GM18517 (cell line): Measurements from ENCODE around the gene MAP1S.

Source experiments
- ATAC-seq: cut with Tn5 transposase; IDR thresholded peaks from one replicate; pipeline ENCODE4 v1.9.1; 2021; ENCODE audit warnings: mild to moderate bottlenecking, moderate library complexity; ENCODE audit not compliant: unreplicated experiment

Gene MAP1S

GRCh38 chr19:17692566-17692965 lies 26.7 kb upstream of the MAP1S start:
- ATAC-seq, result no peak

GRCh38 chr19:17695198-17695597 lies 24.1 kb upstream of the MAP1S start:
- ATAC-seq, result no peak

GRCh38 chr19:17703824-17704463 lies 15.3 kb upstream of the MAP1S start:
- ATAC-seq, result no peak

GRCh38 chr19:17706750-17707181 lies 12.5 kb upstream of the MAP1S start:
- no peak for ATAC-seq

DNA sequence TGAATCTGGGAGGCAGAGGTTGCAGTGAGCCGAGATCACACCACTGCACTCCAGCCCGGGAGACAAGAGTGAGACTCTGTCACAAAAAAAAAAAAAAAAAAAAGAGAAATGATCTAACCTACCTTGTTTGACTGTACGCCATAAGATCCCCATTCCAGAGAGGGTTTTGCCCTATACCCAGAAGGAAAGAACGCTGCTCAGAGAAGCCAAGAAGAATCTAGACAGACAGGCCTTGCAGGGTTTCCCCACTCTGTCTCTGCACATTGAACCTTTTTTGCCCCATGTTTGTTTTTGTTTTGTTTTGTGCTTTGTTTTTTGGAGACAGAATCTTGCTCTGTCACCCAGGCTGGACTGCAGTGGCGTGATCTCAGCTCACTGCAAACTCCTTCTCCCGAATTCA lies 7.4 kb upstream of the MAP1S start:
- ATAC-seq, result no peak

GRCh38 chr19:17716309-17716929 lies 2.9 kb upstream of the MAP1S start:
- ATAC-seq, result no peak

DNA sequence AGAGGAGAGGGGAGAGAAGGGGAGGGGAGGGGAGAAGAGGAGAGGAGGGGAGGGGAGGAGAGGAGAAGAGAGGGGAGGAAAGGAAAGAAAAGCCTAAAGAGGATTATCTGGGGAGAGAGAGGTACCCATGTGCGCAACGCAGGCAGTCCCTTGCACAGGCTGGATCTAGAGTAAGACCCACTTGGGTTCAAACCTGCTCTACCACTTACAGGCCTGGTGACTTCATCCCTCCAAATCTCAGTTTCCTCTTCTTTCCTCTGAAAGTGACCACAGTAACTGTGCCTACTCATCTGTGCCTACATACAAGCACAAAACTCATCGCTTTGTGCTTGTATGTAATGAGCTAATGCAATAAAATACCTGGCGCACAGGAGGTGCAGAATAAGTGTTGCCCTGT lies 732 bp upstream of the MAP1S start:
- no peak for ATAC-seq

- peak; percentile 16 for ATAC-seq
Observed at GRCh38 chr19:17719730-17720400, 585 bp downstream of the MAP1S start.

DNA sequence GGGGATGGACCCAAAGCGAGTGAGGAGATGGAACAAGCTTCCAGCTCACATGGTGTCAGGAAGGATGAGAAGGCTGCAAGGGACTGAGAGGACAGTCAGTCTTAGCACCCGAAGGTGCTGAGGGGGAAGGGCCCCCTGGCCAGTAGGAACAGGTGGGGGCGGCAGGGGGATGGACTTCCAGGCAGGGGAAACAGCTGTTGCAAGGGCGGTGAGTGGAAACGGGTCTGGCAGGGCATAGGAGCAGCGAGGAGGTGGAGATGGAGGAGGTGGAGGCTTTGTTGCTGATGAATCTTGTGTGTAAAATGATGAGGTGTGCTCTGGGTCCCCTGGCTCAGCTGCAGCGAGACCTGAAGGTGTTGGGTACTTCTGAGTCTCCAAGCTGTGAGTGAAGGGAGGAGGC lies 1.2 kb downstream of the MAP1S start:
- no peak for ATAC-seq

GRCh38 chr19:17721111-17721628 lies 1.9 kb downstream of the MAP1S start:
- no peak for ATAC-seq

DNA sequence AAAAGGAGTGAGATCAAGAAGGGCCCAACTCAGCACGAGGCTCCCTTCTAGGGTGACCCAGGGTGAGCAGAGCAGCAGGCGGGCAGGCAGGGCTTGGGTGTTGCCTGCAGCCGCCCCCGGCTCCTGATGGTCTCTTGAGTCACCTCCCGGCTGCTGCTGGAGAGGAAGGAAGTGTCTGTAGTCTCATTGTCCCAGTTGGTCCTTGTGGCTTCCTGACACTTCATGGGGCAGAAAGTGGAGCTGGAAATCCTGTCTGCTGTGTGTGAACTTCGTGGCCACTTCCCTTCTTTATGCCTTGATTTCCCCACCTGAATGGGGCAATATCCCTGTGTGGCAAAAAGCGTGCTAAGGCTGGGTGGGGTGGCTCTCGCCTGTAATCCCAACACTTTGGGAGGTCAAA lies 2.5 kb downstream of the MAP1S start:
- no peak for ATAC-seq

GRCh38 chr19:17722655-17723240 lies 3.5 kb downstream of the MAP1S start:
- ATAC-seq, result no peak

GRCh38 chr19:17724655-17725054 lies 5.4 kb downstream of the MAP1S start:
- ATAC-seq, result no peak

- no peak for ATAC-seq
Observed at GRCh38 chr19:17725422-17726078, 6.3 kb downstream of the MAP1S start.

GRCh38 chr19:17726136-17726741 lies 7.0 kb downstream of the MAP1S start:
- ATAC-seq, result no peak

GRCh38 chr19:17726964-17727773 lies 7.9 kb downstream of the MAP1S start:
- no peak for ATAC-seq

DNA sequence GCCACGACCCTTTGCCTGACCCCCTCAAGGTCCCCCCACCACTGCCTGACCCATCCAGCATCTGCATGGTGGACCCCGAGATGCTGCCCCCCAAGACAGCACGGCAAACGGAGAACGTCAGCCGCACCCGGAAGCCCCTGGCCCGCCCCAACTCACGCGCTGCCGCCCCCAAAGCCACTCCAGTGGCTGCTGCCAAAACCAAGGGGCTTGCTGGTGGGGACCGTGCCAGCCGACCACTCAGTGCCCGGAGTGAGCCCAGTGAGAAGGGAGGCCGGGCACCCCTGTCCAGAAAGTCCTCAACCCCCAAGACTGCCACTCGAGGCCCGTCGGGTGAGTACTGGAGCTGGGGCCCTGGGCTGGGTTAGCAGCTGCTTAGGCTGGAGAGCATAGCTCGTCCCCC lies 8.6 kb downstream of the MAP1S start:
- ATAC-seq, result no peak

- no peak for ATAC-seq
Observed at GRCh38 chr19:17733127-17733526, 13.8 kb downstream of the MAP1S start.

DNA sequence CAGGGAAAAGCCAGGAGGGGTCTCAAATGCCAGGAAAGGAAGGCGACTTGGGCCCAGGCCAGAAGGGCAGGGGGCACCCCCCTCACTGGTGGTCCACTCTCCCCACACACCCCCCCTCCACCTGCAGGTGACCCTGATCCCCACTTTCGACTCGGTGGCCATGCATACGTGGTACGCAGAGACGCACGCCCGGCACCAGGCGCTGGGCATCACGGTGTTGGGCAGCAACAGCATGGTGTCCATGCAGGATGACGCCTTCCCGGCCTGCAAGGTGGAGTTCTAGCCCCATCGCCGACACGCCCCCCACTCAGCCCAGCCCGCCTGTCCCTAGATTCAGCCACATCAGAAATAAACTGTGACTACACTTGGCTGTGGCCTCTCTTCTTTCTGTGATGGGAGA lies 14.9 kb downstream of the MAP1S start:
- no peak for ATAC-seq

- no peak for ATAC-seq
Observed at GRCh38 chr19:17735410-17735809, 16.1 kb downstream of the MAP1S start.
